K562 (cell line): ENCODE results near the gene OXT. TPM values are rescaled to one million over a fixed set of nuclear protein-coding genes. Genes with fewer than 3 reads are reported as not detected.

Source experiments
- ATF7 ChIP-seq: fragments of 450-650 bp; IDR thresholded peaks from 2 replicates; pipeline ENCODE4 v1.7.1; 2014; ENCODE audit warnings: mild to moderate bottlenecking, moderate library complexity
- EHMT2 ChIP-seq: fragments of 450-650 bp; IDR thresholded peaks from 2 replicates; pipeline ENCODE4 v1.6.1; 2018; ENCODE audit warnings: antibody characterized with exemption
- EP400 ChIP-seq: fragments of 450-650 bp; IDR thresholded peaks from 2 replicates; pipeline ENCODE4 v1.6.1; 2017; ENCODE audit warnings: antibody characterized with exemption, mild to moderate bottlenecking, moderate library complexity
- ETV1 ChIP-seq: fragments of 450-650 bp; conservative IDR thresholded peaks from 2 replicates; pipeline ENCODE4 v1.6.1; 2016; ENCODE audit warnings: missing genetic modification characterization, control low read depth, low read depth, missing compliant biosample characterization
- GTF2E2 ChIP-seq: fragments of 200-800 bp; sonication (Bioruptor generic); IDR thresholded peaks from 2 replicates; pipeline ENCODE4 v1.6.1; 2016; ENCODE audit warnings: missing genetic modification characterization, missing compliant biosample characterization
- HNRNPUL1 ChIP-seq: fragments of 200-400 bp; formaldehyde crosslinking; IDR thresholded peaks from 2 replicates; pipeline ENCODE4 v1.6.1; 2017; ENCODE audit warnings: low read length
- KLF16 ChIP-seq: IDR thresholded peaks from 2 replicates; pipeline ENCODE4 v1.6.1; 2016; ENCODE audit warnings: antibody characterized with exemption
- MLLT1 ChIP-seq, 2 experiments: fragments of 450-650 bp; IDR thresholded peaks; 2 replicates each; pipeline ENCODE4 v1.6.1; 2016
- MNT ChIP-seq, 2 experiments: fragments of 450-650 bp; conservative IDR thresholded peaks; 2 replicates each; pipeline ENCODE4 v1.6.1; 2017; ENCODE audit warnings: mild to moderate bottlenecking in 2 of 2, moderate library complexity in 2 of 2
- MYC ChIP-seq, 2 experiments: fragments of 250-450 bp in 1 of 2; sonication (Bioruptor Pico) in 1 of 2; IDR thresholded peaks; 2 replicates each; pipeline versions ENCODE4 v1.5.1 to v1.6.1; 2012 to 2021; ENCODE audit warnings: low read depth in 2 of 2, borderline replicate concordance in 1 of 2, improper control_type of control experiment in 1 of 2, low read length in 1 of 2, mild to moderate bottlenecking in 1 of 2, moderate library complexity in 1 of 2
- NKRF ChIP-seq: fragments of 450-650 bp; IDR thresholded peaks from 2 replicates; pipeline ENCODE4 v1.6.1; 2016; ENCODE audit warnings: borderline replicate concordance
- NR2C2 ChIP-seq, 2 experiments: fragments of 200-800 bp in 1 of 2; sonication (Bioruptor generic) in 1 of 2; sonication (generic) in 1 of 2; formaldehyde crosslinking in 1 of 2; IDR thresholded peaks; 2 replicates each; pipeline versions ENCODE4 v1.6.1 to v1.8.0; 2016 to 2022; ENCODE audit warnings: mild to moderate bottlenecking in 1 of 2, missing compliant biosample characterization in 1 of 2, missing genetic modification characterization in 1 of 2, missing genetic modification reagents in 1 of 2
- NRF1 ChIP-seq, 2 experiments: fragments of 450-650 bp; IDR thresholded peaks in 1 of 2; conservative IDR thresholded peaks in 1 of 2; 2 replicates each; pipeline ENCODE4 v1.6.1; 2014; ENCODE audit warnings: mild to moderate bottlenecking in 2 of 2
- PTBP1 ChIP-seq: fragments of 200-400 bp; formaldehyde crosslinking; IDR thresholded peaks from 2 replicates; pipeline ENCODE4 v1.6.1; 2017; ENCODE audit warnings: low read depth, low read length
- RBM25 ChIP-seq: fragments of 200-400 bp; formaldehyde crosslinking; IDR thresholded peaks from 2 replicates; pipeline ENCODE4 v1.6.1; 2018; ENCODE audit warnings: low read length, low read depth, moderate library complexity; ENCODE audit not compliant: severe bottlenecking
- SIN3A ChIP-seq, 2 experiments: fragments of 150-350 bp in 1 of 2; IDR thresholded peaks; 2 replicates each; pipeline ENCODE4 v1.6.1; 2011 to 2016; ENCODE audit warnings: borderline replicate concordance in 2 of 2, low read depth in 2 of 2, low read length in 2 of 2, mild to moderate bottlenecking in 2 of 2, moderate library complexity in 2 of 2; ENCODE audit not compliant: control insufficient read depth in 1 of 2
- TRIM24 ChIP-seq, 2 experiments: fragments of 450-650 bp; IDR thresholded peaks; 2 replicates each; pipeline ENCODE4 v1.6.1; 2016
- ZNF436 ChIP-seq: fragments of 250-450, 450-650 bp; sonication (Bioruptor Pico); formaldehyde crosslinking; IDR thresholded peaks from 2 replicates; pipeline ENCODE4 v1.7.0; 2020; ENCODE audit warnings: mild to moderate bottlenecking
- ZNF77 ChIP-seq: fragments of 250-450 bp; sonication (Bioruptor Pico); IDR thresholded peaks from 2 replicates; pipeline ENCODE4 v1.5.0; 2020
- polyA plus RNA-seq, 8 experiments: library from polyadenylated mRNA; depleted of rRNA in 4 of 8; stranded (reverse) in 5 of 8; unstranded in 3 of 8; fragments of >200 nt; fragmentation: Nextera tagmentation in 2 of 8; fragmentation: Illumina TruSeq in 1 of 8; extraction: Ambion mirVana in 2 of 8; extraction: Trizol in 1 of 8; gene quantifications; 2 replicates each; pipeline versions ENCODE4 v1.2.1 to v1.2.3, GENCODE V29; 2011 to 2014; ENCODE audit warnings: inconsistent platforms in 1 of 8, missing spikeins in 1 of 8
- total RNA-seq, 7 experiments: library from RNA; depleted of rRNA in 6 of 7; stranded (reverse); fragments of >200 nt in 6 of 7; fragmentation: Illumina TruSeq in 2 of 7; extraction: Trizol in 2 of 7; gene quantifications; 2 replicates each; pipeline versions ENCODE4 v1.2.1 to v1.2.3, GENCODE V29; 2011 to 2021; ENCODE audit warnings: low replicate concordance in 1 of 7
- TF ChIP-seq, protein P1 (sequence below): fragments of 450-650 bp; IDR thresholded peaks from one replicate; pipeline ENCODE4 v1.6.1; 2018; ENCODE audit warnings: mild to moderate bottlenecking, moderate library complexity; ENCODE audit not compliant: partially characterized antibody
- TF ChIP-seq, protein P2 (sequence below): fragments of 250-450 bp; sonication (Bioruptor Pico); IDR thresholded peaks from 2 replicates; pipeline ENCODE4 v1.9.0; 2021; ENCODE audit warnings: mild to moderate bottlenecking

OXT gene
- total and polyA plus RNA-seq, 9 of the 15 experiments (the other 6 are each of a cell fraction or from before 2014, with no cell fraction given): not detected

- no peak for TF ChIP-seq ETV1 (tag)
- TF ChIP-seq GTF2E2: no peak
- TF ChIP-seq TRIM24 (IDR thresholded peaks at IDR 0.05): peak; percentile 62 to 84
- TF ChIP-seq EP400: peak; percentile 82
- TF ChIP-seq HNRNPUL1: no peak
- TF ChIP-seq ZNF77 (CRISPR knock-in tag): no peak
- TF ChIP-seq, protein P1, sequence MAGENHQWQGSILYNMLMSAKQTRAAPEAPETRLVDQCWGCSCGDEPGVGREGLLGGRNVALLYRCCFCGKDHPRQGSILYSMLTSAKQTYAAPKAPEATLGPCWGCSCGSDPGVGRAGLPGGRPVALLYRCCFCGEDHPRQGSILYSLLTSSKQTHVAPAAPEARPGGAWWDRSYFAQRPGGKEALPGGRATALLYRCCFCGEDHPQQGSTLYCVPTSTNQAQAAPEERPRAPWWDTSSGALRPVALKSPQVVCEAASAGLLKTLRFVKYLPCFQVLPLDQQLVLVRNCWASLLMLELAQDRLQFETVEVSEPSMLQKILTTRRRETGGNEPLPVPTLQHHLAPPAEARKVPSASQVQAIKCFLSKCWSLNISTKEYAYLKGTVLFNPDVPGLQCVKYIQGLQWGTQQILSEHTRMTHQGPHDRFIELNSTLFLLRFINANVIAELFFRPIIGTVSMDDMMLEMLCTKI: no peak
- TF ChIP-seq, protein P2, sequence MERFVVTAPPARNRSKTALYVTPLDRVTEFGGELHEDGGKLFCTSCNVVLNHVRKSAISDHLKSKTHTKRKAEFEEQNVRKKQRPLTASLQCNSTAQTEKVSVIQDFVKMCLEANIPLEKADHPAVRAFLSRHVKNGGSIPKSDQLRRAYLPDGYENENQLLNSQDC: no peak
- peak; percentile 63 to 82 for TF ChIP-seq MNT (conservative IDR thresholded peaks at IDR 0.05)
- TF ChIP-seq ZNF436 (CRISPR knock-in tag): no peak
- peak; percentile 77 for TF ChIP-seq KLF16
- no peak for TF ChIP-seq RBM25
- TF ChIP-seq EHMT2: peak; percentile 76
- TF ChIP-seq SIN3A (IDR thresholded peaks at IDR 0.05; ENCODE audit: borderline replicate concordance in 2 of 2, control insufficient read depth in 1 of 2, low read depth in 2 of 2, low read length in 2 of 2): peak in 1 of 2 experiments; percentile 45; a peak in 1 of 4 replicates
- TF ChIP-seq PTBP1: no peak
- TF ChIP-seq ATF7: peak; percentile 46; the same call in 1 of the 2 replicates
- peak in 1 of 2 experiments; percentile 8; a peak in 1 of 4 replicates for TF ChIP-seq NRF1 (conservative IDR thresholded peaks at IDR 0.05 in 1 of 2, IDR thresholded peaks at IDR 0.05 in 1 of 2)
- TF ChIP-seq MYC (IDR thresholded peaks at IDR 0.05; ENCODE audit: low read depth, low read length): peak; percentile 47; the same call in 1 of the 2 replicates
- TF ChIP-seq MYC (CRISPR knock-in tag; IDR thresholded peaks at IDR 0.05; ENCODE audit: borderline replicate concordance, low read depth): no peak
- TF ChIP-seq MLLT1 (IDR thresholded peaks at IDR 0.05): peak in 1 of 2 experiments; percentile 77; a peak in 2 of 4 replicates
- 0 out of 2 replicates have a peak, but pooled peaks have one; percentile 22 for TF ChIP-seq NR2C2 (CRISPR knock-in tag; IDR thresholded peaks at IDR 0.05)
- 0 out of 2 replicates have a peak, but pooled peaks have one; percentile 18 for TF ChIP-seq NR2C2 (tag; IDR thresholded peaks at IDR 0.05)
- peak; percentile 62; the same call in 1 of the 2 replicates for TF ChIP-seq NKRF
Observed at GRCh38 chr20:3077618-3078134, 6.3 kb downstream of the OXT start (continued).
